Lower lobe of right lung (tissue), 2 donors: Measurements from ENCODE around the gene CENPA. TPM values are rescaled to one million over a fixed set of nuclear protein-coding genes. Genes with fewer than 3 reads are reported as not detected.

Experiments used
- ATAC-seq, 2 donors: fragments of 200-7000 bp; cut with Tn5 transposase; one replicate each; pipeline ENCODE4 v1.9.1; 2020 to 2022; ENCODE audit warnings: mild to moderate bottlenecking in 2 of 2, moderate library complexity in 2 of 2
- DNase-seq: peaks from one replicate; pipeline ENCODE4 v3.0.0-alpha.2; 2020
- H3K27ac ChIP-seq: fragments of 200-600 bp; one replicate; pipeline ENCODE4 v1.8.0; 2022
- H3K27me3 ChIP-seq: fragments of 200-600 bp; one replicate; pipeline ENCODE4 v1.8.0; 2022; ENCODE audit warnings: low read depth
- H3K36me3 ChIP-seq: fragments of 200-600 bp; one replicate; pipeline ENCODE4 v1.8.0; 2022; ENCODE audit warnings: mild to moderate bottlenecking
- H3K4me1 ChIP-seq: fragments of 200-600 bp; one replicate; pipeline ENCODE4 v1.8.0; 2022
- H3K4me3 ChIP-seq: fragments of 200-600 bp; one replicate; pipeline ENCODE4 v1.8.0; 2022; ENCODE audit warnings: mild to moderate bottlenecking
- H3K9me3 ChIP-seq: fragments of 200-600 bp; one replicate; pipeline ENCODE4 v1.8.0; 2022
- intact Hi-C: fragments of 100-400 bp; cut with DNase I; formaldehyde crosslinking; loops from one replicate; pipeline ENCODE4 v1.11.0; 2022
- total RNA-seq: library from RNA; stranded (reverse); fragmentation: NEBNext Ultra II Directional; extraction: Animal tissue kit (Norgen Biotek cat#: 25700); gene quantifications from one replicate; pipeline ENCODE4 v1.2.1, GENCODE V29; 2021
- TF ChIP-seq, protein P1 (sequence below): fragments of 200-600 bp; IDR thresholded peaks from one replicate; pipeline ENCODE4 v1.8.0; 2022; ENCODE audit warnings: antibody characterized with exemption, mild to moderate bottlenecking
- donor health status: DM: no; HTN: yes; CAD: no; lungs with severe emphysema.

The CENPA gene
- total RNA-seq, 1 donor from 2014 or later: 1.7 TPM

DNA sequence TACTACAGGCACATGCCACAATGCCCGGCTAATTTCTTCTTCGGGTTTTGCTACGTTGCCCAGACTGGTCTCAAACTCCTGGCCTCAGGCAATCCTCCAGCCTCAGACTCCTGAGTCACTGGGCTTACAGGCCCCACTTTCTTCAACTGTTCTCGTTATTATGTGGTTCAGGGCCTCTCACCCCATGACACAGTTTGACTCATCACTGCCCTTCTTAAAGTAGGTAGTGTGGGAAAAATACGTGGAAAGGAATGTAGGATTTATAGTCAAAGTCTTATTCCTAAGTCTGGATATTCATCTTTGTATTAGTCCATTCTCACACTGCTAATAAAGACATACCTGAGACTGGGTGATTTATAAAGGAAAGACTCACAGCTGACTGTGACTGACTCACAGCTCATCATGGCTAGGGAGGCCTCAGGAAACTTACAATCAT lies 19.4 kb downstream of the CENPA start:
- Histone ChIP-seq H3K36me3 (no peaks in the 10 kb centered on the region), H3K4me3 (no peak overlapping the region), H3K27me3 (no peaks in the 10 kb centered on the region), H3K9me3 (no peaks in the 10 kb centered on the region), H3K27ac (no peak overlapping the region), H3K4me1 (no peaks in the 10 kb centered on the region)
- ATAC-seq (no peak), DNase-seq (no peak)
- TF ChIP-seq, protein P1, sequence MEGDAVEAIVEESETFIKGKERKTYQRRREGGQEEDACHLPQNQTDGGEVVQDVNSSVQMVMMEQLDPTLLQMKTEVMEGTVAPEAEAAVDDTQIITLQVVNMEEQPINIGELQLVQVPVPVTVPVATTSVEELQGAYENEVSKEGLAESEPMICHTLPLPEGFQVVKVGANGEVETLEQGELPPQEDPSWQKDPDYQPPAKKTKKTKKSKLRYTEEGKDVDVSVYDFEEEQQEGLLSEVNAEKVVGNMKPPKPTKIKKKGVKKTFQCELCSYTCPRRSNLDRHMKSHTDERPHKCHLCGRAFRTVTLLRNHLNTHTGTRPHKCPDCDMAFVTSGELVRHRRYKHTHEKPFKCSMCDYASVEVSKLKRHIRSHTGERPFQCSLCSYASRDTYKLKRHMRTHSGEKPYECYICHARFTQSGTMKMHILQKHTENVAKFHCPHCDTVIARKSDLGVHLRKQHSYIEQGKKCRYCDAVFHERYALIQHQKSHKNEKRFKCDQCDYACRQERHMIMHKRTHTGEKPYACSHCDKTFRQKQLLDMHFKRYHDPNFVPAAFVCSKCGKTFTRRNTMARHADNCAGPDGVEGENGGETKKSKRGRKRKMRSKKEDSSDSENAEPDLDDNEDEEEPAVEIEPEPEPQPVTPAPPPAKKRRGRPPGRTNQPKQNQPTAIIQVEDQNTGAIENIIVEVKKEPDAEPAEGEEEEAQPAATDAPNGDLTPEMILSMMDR: no peak
- intact Hi-C loops: no loop called here

DNA sequence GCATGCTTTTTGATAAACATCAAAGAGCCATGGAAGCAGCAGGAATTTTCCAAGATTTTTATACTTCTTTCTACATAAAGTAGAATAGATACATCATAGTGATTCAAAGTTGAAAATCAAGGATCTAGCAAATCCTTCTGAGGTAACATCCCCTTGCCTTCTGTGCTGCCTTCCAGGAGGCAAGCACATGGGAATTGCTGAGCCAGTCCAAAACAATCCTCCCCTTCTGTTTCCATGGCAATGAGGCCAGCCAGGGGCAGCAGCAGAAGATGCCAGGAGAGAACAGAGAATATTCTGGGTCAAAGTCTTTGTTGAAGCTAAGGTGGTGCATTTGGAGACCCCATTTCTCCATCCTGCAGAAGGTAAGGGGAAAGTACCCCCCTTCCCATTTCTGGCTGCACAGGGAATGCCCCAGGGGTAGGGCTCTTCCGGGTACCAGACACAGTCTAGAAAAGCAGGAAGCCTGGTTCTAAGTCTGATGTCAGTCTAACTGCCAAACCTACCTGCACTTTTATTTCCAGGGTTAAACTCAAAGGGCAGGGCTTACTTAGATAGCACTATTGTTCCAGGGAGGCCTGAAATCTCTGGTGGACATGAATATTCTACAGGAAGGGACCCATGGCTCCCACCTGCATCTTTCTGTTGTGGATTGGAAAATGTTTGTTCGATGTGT lies 22.1 kb downstream of the CENPA start:
- TF ChIP-seq, protein P1: no peak

DNA sequence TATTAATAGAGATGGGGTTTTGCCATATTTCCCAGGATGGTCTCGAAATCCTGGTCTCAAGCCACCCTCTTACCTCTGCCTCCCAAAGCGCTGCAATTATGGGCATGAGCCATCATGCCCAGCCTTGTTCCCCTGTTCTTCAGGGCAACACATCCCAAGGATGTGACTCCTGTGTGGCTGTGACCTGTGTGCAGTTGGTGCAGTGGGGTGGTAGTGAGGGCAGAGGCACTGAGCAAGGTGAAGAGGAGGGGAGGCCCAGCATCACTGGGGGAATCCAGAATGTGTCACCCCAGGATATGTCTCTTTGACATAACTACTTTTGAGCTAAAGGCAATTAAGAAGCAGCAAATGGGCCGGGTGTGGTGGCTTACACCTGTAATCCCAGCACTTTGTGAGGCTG lies 23.4 kb downstream of the CENPA start:
- ATAC-seq (no peak), DNase-seq (no peak)
- Histone ChIP-seq H3K4me3 (no peak overlapping the region), H3K27ac (no peak overlapping the region), H3K9me3 (no peaks in the 10 kb centered on the region), H3K36me3 (no peaks in the 10 kb centered on the region), H3K27me3 (peaks cover 3% of the 10 kb centered on the region), H3K4me1 (no peaks in the 10 kb centered on the region)
- intact Hi-C loops: no loop called here
- TF ChIP-seq, protein P1: no peak

More for the DNA sequence above, 22.1 kb downstream of the CENPA start:
- no peak overlapping the region for H3K27ac ChIP-seq
- intact Hi-C loops: no loop called here
- no peak overlapping the region for H3K4me3 ChIP-seq
- no peaks in the 10 kb centered on the region for H3K9me3 ChIP-seq
- no peak for DNase-seq
- no peaks in the 10 kb centered on the region for H3K36me3 ChIP-seq
- no peaks in the 10 kb centered on the region for H3K4me1 ChIP-seq
- H3K27me3 ChIP-seq: peaks cover 3% of the 10 kb centered on the region
- no peak for ATAC-seq

DNA sequence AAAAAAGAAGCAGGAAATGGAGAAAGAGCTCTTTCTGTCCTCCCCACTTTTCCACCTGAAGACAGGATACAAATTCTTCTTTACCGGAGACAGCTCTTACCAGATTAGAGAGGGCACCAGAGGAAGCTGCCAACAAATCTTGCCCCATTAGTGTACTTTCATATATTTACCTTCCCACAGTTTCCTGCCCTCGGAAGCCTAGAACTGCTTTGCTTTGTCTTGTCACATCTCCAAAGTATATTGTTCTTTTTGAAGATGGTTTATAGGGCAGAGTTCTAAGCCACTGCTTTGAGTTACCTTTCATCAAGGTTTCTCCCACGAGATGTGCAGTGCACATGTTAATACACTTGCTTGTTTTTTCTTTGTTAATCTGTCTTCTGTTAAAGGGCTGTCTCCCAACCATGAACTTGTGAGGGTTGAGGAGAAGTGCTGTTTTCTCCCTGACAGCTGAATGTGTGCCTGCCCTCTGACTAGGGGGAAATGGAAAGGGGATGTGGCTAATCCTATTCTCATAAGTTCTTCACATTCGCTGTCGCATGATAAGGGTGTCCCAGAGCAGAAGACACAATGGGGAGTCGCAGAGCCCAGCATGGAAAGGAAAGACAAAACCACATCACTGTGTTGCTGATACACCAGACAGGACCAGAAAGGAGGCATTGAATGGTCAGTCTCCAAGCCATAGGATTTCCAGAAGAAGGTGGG lies 24.2 kb downstream of the CENPA start:
- no peak for DNase-seq
- H3K4me1 ChIP-seq: no peaks in the 10 kb centered on the region
- TF ChIP-seq, protein P1: no peak
- ATAC-seq: peak in 1 of 2 donors; percentile 63
- no peak overlapping the region for H3K27ac ChIP-seq
- intact Hi-C loops: no loop called here
- H3K36me3 ChIP-seq: no peaks in the 10 kb centered on the region
- H3K4me3 ChIP-seq: no peak overlapping the region
- H3K27me3 ChIP-seq: peaks cover 3% of the 10 kb centered on the region
- no peaks in the 10 kb centered on the region for H3K9me3 ChIP-seq

DNA sequence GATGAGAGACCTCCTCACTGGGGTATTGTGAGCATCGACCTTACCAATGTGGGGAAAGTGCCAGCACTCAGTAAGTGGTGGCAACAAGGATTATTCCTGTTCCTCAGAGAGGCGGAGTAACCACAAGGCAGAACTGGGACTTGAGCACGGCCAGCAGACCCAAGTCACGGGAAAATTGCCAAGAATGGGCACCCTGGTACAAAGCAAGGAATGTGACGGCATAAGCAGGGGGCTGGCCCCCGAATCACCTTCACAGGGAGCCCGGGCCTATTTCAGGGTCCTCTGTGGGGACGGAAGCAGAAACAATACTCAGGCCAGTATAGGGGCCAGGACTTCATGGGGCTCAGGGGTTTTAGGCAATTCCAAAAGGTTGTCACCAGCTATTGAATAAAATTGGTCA lies 25.4 kb downstream of the CENPA start:
- TF ChIP-seq, protein P1: no peak
- H3K27ac ChIP-seq: no peak overlapping the region
- H3K36me3 ChIP-seq: no peaks in the 10 kb centered on the region
- H3K4me3 ChIP-seq: no peak overlapping the region
- H3K9me3 ChIP-seq: no peaks in the 10 kb centered on the region
- peaks cover 3% of the 10 kb centered on the region for H3K27me3 ChIP-seq
- no peaks in the 10 kb centered on the region for H3K4me1 ChIP-seq
- intact Hi-C loops: no loop called here
- DNase-seq: no peak
- no peak for ATAC-seq
